Measurements from ENCODE around the gene TUFT1. TPM values are rescaled to one million over a fixed set of nuclear protein-coding genes. Genes with fewer than 3 reads are reported as not detected.
"Not testable (repeated sequence)": the region's sequence is repeated elsewhere in the genome, so short reads cannot be mapped to it uniquely, and the experiment has no call there.

The TUFT1 gene
- polyA plus RNA-seq, 2 of the 4 experiments (the other 2 are of a cell fraction), result 21.1 to 27.5 TPM

GRCh38 chr1:151519667-151520066, 20.4 kb upstream of the TUFT1 start:
- Histone ChIP-seq H3K4me3 (no peak overlapping the region), H3K4me1 (peaks cover 4% of the 10 kb centered on the region; the same call in 2 of the 3 replicates), H3K27ac (no peak overlapping the region), H3K4me2 (no peak overlapping the region), H3K9me3 (no peaks in the 10 kb centered on the region)
- no peak for ATAC-seq
- no peak for FAIRE-seq
- TF ChIP-seq MAZ (IDR thresholded peaks at IDR 0.05; ENCODE audit: borderline replicate concordance, low read depth, low read length) (no peak), NR3C1 (IDR thresholded peaks at IDR 0.05) (no peak), PBX3 (IDR thresholded peaks at IDR 0.05) (no peak), HEYL (CRISPR knock-in tag; IDR thresholded peaks at IDR 0.05) (no peak), RAD21 (conservative IDR thresholded peaks at IDR 0.05 in 1 of 2, IDR thresholded peaks at IDR 0.05 in 1 of 2) (no peak), FOSB (CRISPR knock-in tag; IDR thresholded peaks at IDR 0.05) (no peak), TP53 (CRISPR knock-in tag; IDR thresholded peaks at IDR 0.05) (no peak), USF2 (IDR thresholded peaks at IDR 0.05) (no peak), TFCP2L1 (CRISPR knock-in tag; IDR thresholded peaks at IDR 0.05) (no peak), MAFK (IDR thresholded peaks at IDR 0.05; ENCODE audit: partially characterized antibody) (no peak), BHLHE40 (IDR thresholded peaks at IDR 0.05; ENCODE audit: low read depth, low read length) (no peak), CBX8 (IDR thresholded peaks at IDR 0.05) (no peak), E2F6 (IDR thresholded peaks at IDR 0.05; ENCODE audit: borderline replicate concordance, low read depth) (no peak), GATA3 (IDR thresholded peaks at IDR 0.05; ENCODE audit: borderline replicate concordance) (no peak)
- WGBS (ENCODE audit: missing lambda C conversion rate), result 63% methylated on average over 2 of the region's 2 CpGs
- DNase-seq (ENCODE audit: low read depth in 1 of 2, low spot score in 1 of 2), result no peak
- ChIA-PET CTCF (interaction anchor here (0.5 to 6.9 kb wide), 4 partner anchors 12 to 215 kb away, joined by 3 to 47 read pairs (median 4); no protein-coding TSS in a partner anchor), POLR2A (no interaction called here)

GRCh38 chr1:151520359-151520758, 19.8 kb upstream of the TUFT1 start:
- no peak overlapping the region for H3K4me2 ChIP-seq
- H3K4me3 ChIP-seq, result no peak overlapping the region
- CTCF ChIA-PET, result interaction anchor here (0.5 to 6.9 kb wide), 8 partner anchors 9 to 214 kb away, joined by 3 to 47 read pairs (median 3); partner anchors contain the start of gene CGN
- DNase-seq (ENCODE audit: low read depth in 1 of 2, low spot score in 1 of 2) (no peak), ATAC-seq (peak in 1 of 2 experiments; percentile 28; a peak in 1 of 6 replicates), FAIRE-seq (no peak)
- H3K27ac ChIP-seq, result no peak overlapping the region
- POLR2A ChIA-PET, result no interaction called here
- TF ChIP-seq SREBF2 (IDR thresholded peaks at IDR 0.05) (no peak), HDAC2 (IDR thresholded peaks at IDR 0.05) (no peak), TP53 (CRISPR knock-in tag; IDR thresholded peaks at IDR 0.05) (no peak), MAFK (IDR thresholded peaks at IDR 0.05; ENCODE audit: partially characterized antibody) (no peak), USF2 (IDR thresholded peaks at IDR 0.05) (no peak), PBX3 (IDR thresholded peaks at IDR 0.05) (no peak)
- WGBS (ENCODE audit: missing lambda C conversion rate), result 87% methylated on average over 4 of the region's 4 CpGs
- H3K9me3 ChIP-seq, result no peaks in the 10 kb centered on the region
- H3K4me1 ChIP-seq, result peaks cover 4% of the 10 kb centered on the region; the same call in 2 of the 3 replicates

GRCh38 chr1:151522427-151522826, 17.7 kb upstream of the TUFT1 start:
- DNase-seq (ENCODE audit: low read depth in 1 of 2, low spot score in 1 of 2); H3K4me2 ChIP-seq; POLR2A ChIA-PET; H3K4me1 ChIP-seq; ATAC-seq; H3K9me3 ChIP-seq; H3K27ac ChIP-seq; H3K4me3 ChIP-seq; FAIRE-seq: not testable (repeated sequence)
- CTCF ChIA-PET, result interaction anchor here (0.6 to 6.9 kb wide), 5 partner anchors 12 to 212 kb away, joined by 3 to 47 read pairs (median 6); no protein-coding TSS in a partner anchor
- 76% methylated on average over 7 of the region's 7 CpGs for WGBS (ENCODE audit: missing lambda C conversion rate)

Measured in A549 (cell line).